HEK293 (cell line): ENCODE measurements around the gene MGST1.

Source experiments
- CTCF ChIA-PET: fragments of 350-600 bp; formaldehyde crosslinking; extraction: SDS; loops from one replicate; lab custom pipeline; 2021; ENCODE audit warnings: antibody characterized with exemption; lab: Yijun Ruan, JAX
- POLR2A ChIA-PET: fragments of 300-600 bp; formaldehyde crosslinking; extraction: SDS; loops from one replicate; lab custom pipeline; 2020; ENCODE audit warnings: antibody characterized with exemption, inconsistent platforms; lab: Yijun Ruan, JAX
- H3K27ac ChIP-seq: fragments of 200-500 bp; sonication (Bioruptor generic); 2 replicates; pipeline ENCODE4 v1.5.1; 2014; ENCODE audit warnings: low read depth, low read length, control low read depth, inconsistent platforms; ENCODE audit errors: extremely low read depth
- H3K36me3 ChIP-seq, 2 experiments: fragments of 200-500 bp in 1 of 2; sonication (Bioruptor generic) in 1 of 2; 1 replicate in 1 of 2; 2 replicates in 1 of 2; pipeline ENCODE4 v1.5.1; 2014 to 2017; ENCODE audit warnings: inconsistent platforms in 2 of 2, low read length in 2 of 2; ENCODE audit not compliant: control insufficient read depth in 2 of 2, insufficient read depth in 1 of 2
- H3K4me1 ChIP-seq: fragments of 200-500 bp; sonication (Bioruptor generic); 2 replicates; pipeline ENCODE4 v1.5.1; 2014; ENCODE audit warnings: mild to moderate bottlenecking, low read length, inconsistent platforms; ENCODE audit not compliant: control insufficient read depth, insufficient read depth
- H3K4me3 ChIP-seq: 2 replicates; pipeline ENCODE4 v1.5.1; 2011; ENCODE audit warnings: low read depth, mild to moderate bottlenecking, control low read depth, low read length, moderate library complexity
- H3K9me3 ChIP-seq: fragments of 200-500 bp; sonication (Bioruptor generic); 2 replicates; pipeline ENCODE4 v1.5.1; 2014; ENCODE audit warnings: low read depth, low read length, inconsistent platforms; ENCODE audit not compliant: control insufficient read depth, insufficient read depth
- EGR2 ChIP-seq: fragments of 450-650 bp; formaldehyde crosslinking; IDR thresholded peaks from 2 replicates; pipeline ENCODE4 v1.5.1; 2016; ENCODE audit warnings: low read depth, missing biosample characterization, missing genetic modification characterization
- KLF1 ChIP-seq: fragments of 450-650 bp; formaldehyde crosslinking; IDR thresholded peaks from 2 replicates; pipeline ENCODE4 v1.5.1; 2016; ENCODE audit warnings: missing biosample characterization, missing genetic modification characterization
- OVOL3 ChIP-seq: fragments of 450-650 bp; formaldehyde crosslinking; IDR thresholded peaks from 2 replicates; pipeline ENCODE4 v1.5.1; 2016; ENCODE audit warnings: missing biosample characterization, missing genetic modification characterization
- PBX3 ChIP-seq: sonication (generic); formaldehyde crosslinking; IDR thresholded peaks from 2 replicates; pipeline ENCODE4 v1.8.1; 2022; ENCODE audit warnings: mild to moderate bottlenecking, moderate library complexity, missing genetic modification reagents
- TRIM28 ChIP-seq: IDR thresholded peaks from 2 replicates; pipeline ENCODE4 v1.6.1; 2011; ENCODE audit warnings: low read length, control low read depth, borderline replicate concordance
- ZBTB1 ChIP-seq: fragments of 450-650 bp; formaldehyde crosslinking; IDR thresholded peaks from 2 replicates; pipeline ENCODE4 v1.5.1; 2016; ENCODE audit warnings: missing biosample characterization, missing genetic modification characterization
- ZBTB11 ChIP-seq: fragments of 450-650 bp; formaldehyde crosslinking; conservative IDR thresholded peaks from 2 replicates; pipeline ENCODE4 v1.5.1; 2016; ENCODE audit warnings: low read depth, missing biosample characterization, missing genetic modification characterization
- ZNF133 ChIP-seq: fragments of 450-650 bp; formaldehyde crosslinking; IDR thresholded peaks from 2 replicates; pipeline ENCODE4 v1.5.1; 2016; ENCODE audit warnings: missing biosample characterization, missing genetic modification characterization
- ZNF140 ChIP-seq: fragments of 450-650 bp; formaldehyde crosslinking; IDR thresholded peaks from 2 replicates; pipeline ENCODE4 v1.5.1; 2016; ENCODE audit warnings: missing biosample characterization, missing genetic modification characterization
- ZNF148 ChIP-seq: fragments of 450-650 bp; formaldehyde crosslinking; IDR thresholded peaks from 2 replicates; pipeline ENCODE4 v1.5.0; 2017; ENCODE audit warnings: missing biosample characterization, missing genetic modification characterization, borderline replicate concordance
- ZNF211 ChIP-seq: fragments of 450-650 bp; formaldehyde crosslinking; IDR thresholded peaks from 2 replicates; pipeline ENCODE4 v1.5.1; 2016; ENCODE audit warnings: low read depth, missing biosample characterization, missing genetic modification characterization
- ZNF280C ChIP-seq: fragments of 450-650 bp; formaldehyde crosslinking; IDR thresholded peaks from 2 replicates; pipeline ENCODE4 v1.5.1; 2016; ENCODE audit warnings: missing biosample characterization, missing genetic modification characterization
- ZNF292 ChIP-seq: fragments of 450-650 bp; formaldehyde crosslinking; IDR thresholded peaks from 2 replicates; pipeline ENCODE4 v1.5.1; 2016; ENCODE audit warnings: low read depth, missing biosample characterization, missing genetic modification characterization, borderline replicate concordance
- ZNF350 ChIP-seq: fragments of 450-650 bp; formaldehyde crosslinking; IDR thresholded peaks from 2 replicates; pipeline ENCODE4 v1.5.0; 2017; ENCODE audit warnings: missing biosample characterization, mild to moderate bottlenecking, missing genetic modification characterization
- ZNF391 ChIP-seq: fragments of 450-650 bp; formaldehyde crosslinking; IDR thresholded peaks from 2 replicates; pipeline ENCODE4 v1.5.1; 2016; ENCODE audit warnings: low read depth, missing biosample characterization, missing genetic modification characterization, borderline replicate concordance
- ZNF416 ChIP-seq: fragments of 450-650 bp; formaldehyde crosslinking; IDR thresholded peaks from 2 replicates; pipeline ENCODE4 v1.5.1; 2016; ENCODE audit warnings: missing biosample characterization, missing genetic modification characterization
- ZNF449 ChIP-seq: fragments of 450-650 bp; formaldehyde crosslinking; IDR thresholded peaks from 2 replicates; pipeline ENCODE4 v1.5.1; 2017; ENCODE audit warnings: missing biosample characterization, mild to moderate bottlenecking, missing genetic modification characterization, moderate library complexity
- ZNF548 ChIP-seq: fragments of 450-650 bp; formaldehyde crosslinking; IDR thresholded peaks from 2 replicates; pipeline ENCODE4 v1.5.1; 2016; ENCODE audit warnings: missing biosample characterization, missing genetic modification characterization
- ZNF580 ChIP-seq: fragments of 450-650 bp; formaldehyde crosslinking; IDR thresholded peaks from 2 replicates; pipeline ENCODE4 v1.5.1; 2016; ENCODE audit warnings: missing biosample characterization, missing genetic modification characterization
- ZNF639 ChIP-seq: fragments of 450-650 bp; formaldehyde crosslinking; IDR thresholded peaks from 2 replicates; pipeline ENCODE4 v1.5.1; 2016; ENCODE audit warnings: missing biosample characterization, missing genetic modification characterization
- ZNF658 ChIP-seq: fragments of 450-650 bp; formaldehyde crosslinking; IDR thresholded peaks from 2 replicates; pipeline ENCODE4; 2016; ENCODE audit warnings: missing biosample characterization, missing genetic modification characterization
- ZNF660 ChIP-seq: fragments of 450-650 bp; IDR thresholded peaks from 2 replicates; pipeline ENCODE4 v1.5.1; 2018; ENCODE audit warnings: missing biosample characterization, mild to moderate bottlenecking, missing genetic modification characterization
- ZNF837 ChIP-seq: fragments of 450-650 bp; formaldehyde crosslinking; IDR thresholded peaks from 2 replicates; pipeline ENCODE4 v1.5.1; 2016; ENCODE audit warnings: missing biosample characterization, missing genetic modification characterization

MGST1 gene

GRCh38 chr12:16324272-16324671, 23.2 kb upstream of the MGST1 start:
- Histone ChIP-seq H3K4me1 (no peaks in the 10 kb centered on the region), H3K9me3 (no peaks in the 10 kb centered on the region), H3K27ac (no peak overlapping the region), H3K36me3 (no peaks in the 10 kb centered on the region), H3K4me3 (no peak overlapping the region)
- TF ChIP-seq TRIM28 = no peak
- TF ChIP-seq ZNF391 = no peak
- no peak for TF ChIP-seq ZNF148 (tag by site-specific recombination)
- no peak for TF ChIP-seq ZNF580 (tag by site-specific recombination)
- no peak for TF ChIP-seq ZNF449 (tag by site-specific recombination)
- no peak for TF ChIP-seq EGR2 (tag by site-specific recombination)
- TF ChIP-seq ZNF548 = no peak
- no peak for TF ChIP-seq ZNF639 (tag by site-specific recombination)
- no peak for TF ChIP-seq ZNF133 (tag by site-specific recombination)
- TF ChIP-seq PBX3 = no peak
- no peak for TF ChIP-seq ZNF660
- no peak for TF ChIP-seq ZBTB1 (tag by site-specific recombination)
- ChIA-PET POLR2A (no interaction called here), CTCF (no interaction called here)

- no peaks in the 10 kb centered on the region for H3K9me3 ChIP-seq
- no peaks in the 10 kb centered on the region for H3K36me3 ChIP-seq
- ChIA-PET CTCF (no interaction called here), POLR2A (no interaction called here)
- H3K4me3 ChIP-seq = no peak overlapping the region
- H3K27ac ChIP-seq = no peak overlapping the region
- no peaks in the 10 kb centered on the region for H3K4me1 ChIP-seq
- TF ChIP-seq ZNF350 (tag by site-specific recombination) (no peak), ZNF292 (tag by site-specific recombination) (no peak), ZNF280C (no peak), ZNF140 (tag by site-specific recombination) (no peak), KLF1 (no peak), ZNF658 (tag by site-specific recombination) (no peak), ZNF211 (tag by site-specific recombination) (no peak), ZNF837 (tag by site-specific recombination) (no peak), OVOL3 (tag by site-specific recombination) (no peak), ZBTB11 (tag by site-specific recombination) (no peak), EGR2 (tag by site-specific recombination) (no peak), ZNF416 (tag by site-specific recombination) (no peak)
Observed at GRCh38 chr12:16324772-16325171, 22.7 kb upstream of the MGST1 start.
